Measurements from ENCODE around the gene NDUFB7.
"Not testable (repeated sequence)": the region's sequence is repeated elsewhere in the genome, so short reads cannot be mapped to it uniquely, and the experiment has no call there.

DNA sequence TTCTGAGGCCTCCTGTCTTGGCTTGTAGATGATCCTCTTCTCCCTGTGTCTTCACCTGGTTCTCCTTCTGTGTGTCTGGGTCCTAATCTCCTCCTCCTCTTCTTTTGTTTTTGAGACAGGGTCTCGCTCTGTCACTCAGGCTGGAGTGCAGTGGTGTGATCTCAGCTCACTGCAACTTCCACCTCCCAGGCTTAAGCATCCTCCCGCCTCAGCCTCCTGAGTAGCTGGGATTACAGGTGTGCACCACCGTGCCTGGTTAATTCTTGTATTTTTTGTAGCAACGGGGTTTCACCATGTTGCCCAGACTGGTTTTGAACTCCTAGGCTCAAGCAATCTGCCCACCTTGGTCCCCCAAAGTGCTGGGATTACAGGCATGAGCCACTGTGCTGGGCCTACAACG lies 40.4 kb upstream of the NDUFB7 start:
- TF ChIP-seq POLR2A (IDR thresholded peaks at IDR 0.05; ENCODE audit: low read length); GATA1 (IDR thresholded peaks at IDR 0.05; ENCODE audit: low read depth, low read length): not testable (repeated sequence)
